PC-3 (cell line): ENCODE results near the gene PASK. TPM values are rescaled to one million over a fixed set of nuclear protein-coding genes. Genes with fewer than 3 reads are reported as not detected.
"Not testable (repeated sequence)": the region's sequence is repeated elsewhere in the genome, so short reads cannot be mapped to it uniquely, and the experiment has no call there.

Experiments
- ATAC-seq: fragments of 200-7000 bp; cut with Tn5 transposase; 2 replicates; pipeline ENCODE4 v1.9.1; 2020; ENCODE audit warnings: mild to moderate bottlenecking, moderate library complexity
- BruUV-seq: library from RNA; stranded (reverse); fragments of 400-500 nt; replicated peaks from 2 replicates; lab custom pipeline; 2021; lab: Mats Ljungman, UMichigan
- CTCF ChIA-PET: fragments of 300-600 bp; sonication (Branson Sonifier 250); formaldehyde crosslinking; loops from one replicate; lab custom pipeline; 2022; ENCODE audit warnings: antibody characterized with exemption; lab: Charles Lee
- POLR2A ChIA-PET: fragments of 300-600 bp; sonication (Branson Sonifier 250); formaldehyde crosslinking; loops from one replicate; lab custom pipeline; 2022; ENCODE audit warnings: antibody characterized with exemption; ENCODE audit not compliant: unreplicated experiment; lab: Charles Lee
- DNase-seq: peaks from one replicate; pipeline ENCODE4 v3.0.0-alpha.2; 2015
- H2AFZ ChIP-seq: fragments of 300-600 bp; sonication (generic); 2 replicates; pipeline ENCODE4 v1.6.0; 2016; ENCODE audit warnings: antibody characterized with exemption, low read length
- H3F3A ChIP-seq: fragments of 300-600 bp; sonication (generic); one replicate; pipeline ENCODE4 v1.6.0; 2017; ENCODE audit warnings: antibody characterized with exemption, low read length, control low read depth, mild to moderate bottlenecking; ENCODE audit not compliant: unreplicated experiment
- H3K27ac ChIP-seq: fragments of 300-600 bp; sonication (generic); 2 replicates; pipeline ENCODE4 v1.5.1; 2016; ENCODE audit warnings: mild to moderate bottlenecking, low read length
- H3K27me3 ChIP-seq: fragments of 300-600 bp; sonication (generic); 2 replicates; pipeline ENCODE4 v1.6.1; 2016; ENCODE audit warnings: low read length, mixed read lengths
- H3K36me3 ChIP-seq: fragments of 300-600 bp; sonication (generic); 2 replicates; pipeline ENCODE4 v1.6.1; 2016; ENCODE audit warnings: low read depth, mixed run types, low read length, mixed read lengths
- H3K4me1 ChIP-seq: fragments of 300-600 bp; sonication (generic); 2 replicates; pipeline ENCODE4 v1.5.1; 2016; ENCODE audit warnings: low read length; ENCODE audit not compliant: insufficient read depth
- H3K4me2 ChIP-seq: fragments of 300-600 bp; sonication (generic); 2 replicates; pipeline ENCODE4 v1.6.0; 2016; ENCODE audit warnings: low read length
- H3K4me3 ChIP-seq: fragments of 300-600 bp; sonication (generic); 2 replicates; pipeline ENCODE4 v1.5.1; 2016; ENCODE audit warnings: mild to moderate bottlenecking, low read length, mixed read lengths
- H3K79me2 ChIP-seq: fragments of 300-600 bp; sonication (generic); 2 replicates; pipeline ENCODE4 v1.6.1; 2017; ENCODE audit warnings: low read length, mixed read lengths
- H3K9ac ChIP-seq: fragments of 300-600 bp; sonication (generic); 2 replicates; pipeline ENCODE4 v1.6.0; 2016; ENCODE audit warnings: mild to moderate bottlenecking, low read length
- H3K9me2 ChIP-seq: fragments of 300-600 bp; sonication (generic); replicated peaks from 2 replicates; pipeline ENCODE4 v1.6.1; 2016; ENCODE audit warnings: mixed run types, low read length, mixed read lengths
- H3K9me3 ChIP-seq: fragments of 300-600 bp; sonication (generic); 2 replicates; pipeline ENCODE4 v1.6.1; 2016; ENCODE audit warnings: low read length, mixed read lengths
- H4K20me1 ChIP-seq: fragments of 300-600 bp; sonication (generic); 2 replicates; pipeline ENCODE4 v1.6.1; 2016; ENCODE audit warnings: low read length, mixed read lengths
- EZH2 ChIP-seq: fragments of 300-600 bp; sonication (generic); IDR thresholded peaks from one replicate; pipeline ENCODE4 v1.6.1; 2017; ENCODE audit warnings: antibody characterized with exemption, mild to moderate bottlenecking, low read length; ENCODE audit not compliant: unreplicated experiment
- EZH2phosphoT487 ChIP-seq: fragments of 300-600 bp; sonication (generic); IDR thresholded peaks from 2 replicates; pipeline ENCODE4 v1.6.1; 2018; ENCODE audit warnings: mild to moderate bottlenecking, antibody characterized with exemption, low read length, borderline replicate concordance
- intact Hi-C: fragments of 100-400 bp; cut with micrococcal nuclease; formaldehyde crosslinking; loops from 2 replicates; pipeline ENCODE4 v1.9.0; 2023
- total RNA-seq: library from RNA; depleted of rRNA; stranded (reverse); fragments of >200 nt; gene quantifications from 2 replicates; pipeline ENCODE4 v1.2.3, GENCODE V29; 2014
- TF ChIP-seq, protein P1 (sequence below): fragments of 300-600 bp; sonication (generic); conservative IDR thresholded peaks from 2 replicates; pipeline ENCODE4 v1.5.1; 2017; ENCODE audit warnings: antibody characterized with exemption, low read depth, mild to moderate bottlenecking, low read length

Gene PASK
- total RNA-seq, 1 experiment from 2014 or later: 4.1 TPM

DNA sequence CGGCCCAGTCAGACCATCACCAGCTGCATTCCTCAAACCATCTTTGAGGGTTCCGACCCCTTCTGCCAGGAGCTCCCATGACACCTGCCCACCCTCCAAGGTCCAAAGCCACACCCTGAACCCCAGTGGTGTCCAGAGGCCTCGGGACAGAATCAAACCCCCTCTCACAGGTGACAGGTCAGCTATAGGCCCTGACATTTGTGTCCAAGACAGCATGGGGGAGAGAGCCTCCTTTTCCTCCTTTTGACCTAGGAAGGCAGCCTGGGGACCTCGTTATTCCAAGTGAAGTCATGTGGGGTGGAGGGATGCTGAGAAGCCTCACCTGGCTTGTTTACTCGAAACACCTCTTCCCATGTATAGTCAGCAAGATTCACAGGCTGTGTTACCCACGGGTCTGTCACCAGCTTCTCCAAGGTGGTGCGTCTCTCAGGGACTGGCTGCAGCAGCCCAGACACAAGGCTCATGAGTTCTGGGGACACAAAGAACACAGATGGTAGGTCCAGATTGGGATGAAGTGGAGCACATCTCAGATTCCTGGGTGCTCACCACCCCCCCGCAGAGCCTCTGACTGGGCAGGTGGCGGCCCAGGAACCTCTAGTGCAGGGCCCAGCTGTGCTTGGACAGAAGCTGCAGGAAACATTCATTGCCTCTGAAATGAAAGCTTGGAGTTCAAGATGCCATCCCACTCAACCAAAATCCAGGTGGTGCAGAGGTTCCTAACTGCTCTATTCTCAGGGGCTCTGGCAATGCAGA, 42.1 kb downstream of the PASK start:
- H3K4me1 ChIP-seq: no peaks in the 10 kb centered on the region
- H2AFZ ChIP-seq: no peak overlapping the region
- no peak for ATAC-seq
- no peak overlapping the region for H3K4me3 ChIP-seq
- TF ChIP-seq, protein P1, sequence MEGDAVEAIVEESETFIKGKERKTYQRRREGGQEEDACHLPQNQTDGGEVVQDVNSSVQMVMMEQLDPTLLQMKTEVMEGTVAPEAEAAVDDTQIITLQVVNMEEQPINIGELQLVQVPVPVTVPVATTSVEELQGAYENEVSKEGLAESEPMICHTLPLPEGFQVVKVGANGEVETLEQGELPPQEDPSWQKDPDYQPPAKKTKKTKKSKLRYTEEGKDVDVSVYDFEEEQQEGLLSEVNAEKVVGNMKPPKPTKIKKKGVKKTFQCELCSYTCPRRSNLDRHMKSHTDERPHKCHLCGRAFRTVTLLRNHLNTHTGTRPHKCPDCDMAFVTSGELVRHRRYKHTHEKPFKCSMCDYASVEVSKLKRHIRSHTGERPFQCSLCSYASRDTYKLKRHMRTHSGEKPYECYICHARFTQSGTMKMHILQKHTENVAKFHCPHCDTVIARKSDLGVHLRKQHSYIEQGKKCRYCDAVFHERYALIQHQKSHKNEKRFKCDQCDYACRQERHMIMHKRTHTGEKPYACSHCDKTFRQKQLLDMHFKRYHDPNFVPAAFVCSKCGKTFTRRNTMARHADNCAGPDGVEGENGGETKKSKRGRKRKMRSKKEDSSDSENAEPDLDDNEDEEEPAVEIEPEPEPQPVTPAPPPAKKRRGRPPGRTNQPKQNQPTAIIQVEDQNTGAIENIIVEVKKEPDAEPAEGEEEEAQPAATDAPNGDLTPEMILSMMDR: no peak
- H3K27ac ChIP-seq: no peak overlapping the region
- CTCF ChIA-PET: no interaction called here
- H3K9ac ChIP-seq: no peak overlapping the region
- no peaks in the 10 kb centered on the region for H3K27me3 ChIP-seq
- H3K4me2 ChIP-seq: no peak overlapping the region
- BruUV-seq: no TSS peak
- DNase-seq: no peak
- H3K9me2 ChIP-seq: no peaks in the 10 kb centered on the region
- H3K9me3 ChIP-seq: no peaks in the 10 kb centered on the region
- H3F3A ChIP-seq: no peaks in the 10 kb centered on the region
- no peaks in the 10 kb centered on the region for H4K20me1 ChIP-seq
- POLR2A ChIA-PET: no interaction called here
- H3K36me3 ChIP-seq: no peaks in the 10 kb centered on the region
- intact Hi-C loops: no loop called here
- no peaks in the 10 kb centered on the region for H3K79me2 ChIP-seq

DNA sequence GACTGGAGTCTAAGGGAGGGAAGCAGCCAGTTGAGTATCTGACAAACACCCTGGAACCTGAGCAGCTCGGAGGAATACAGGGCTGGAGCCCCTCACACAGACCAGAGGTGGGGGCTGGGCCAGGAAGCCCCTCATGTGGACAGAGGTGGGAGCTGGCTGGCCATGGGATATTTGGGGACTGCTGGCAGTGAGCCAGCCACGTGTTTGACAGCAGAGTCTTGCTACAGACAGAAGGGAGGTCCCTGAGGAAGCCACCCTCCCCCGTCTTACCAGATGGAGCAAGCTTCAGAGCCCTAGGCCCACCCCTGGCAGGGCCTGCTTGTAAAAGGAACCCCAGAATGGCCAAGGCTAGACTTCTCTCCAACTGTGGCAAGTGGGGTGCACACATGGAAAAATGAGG, 43.6 kb downstream of the PASK start:
- BruUV-seq: no TSS peak
- POLR2A ChIA-PET: no interaction called here
- Histone ChIP-seq H3K36me3 (no peaks in the 10 kb centered on the region), H3K27me3 (no peaks in the 10 kb centered on the region), H3K9ac (no peak overlapping the region), H3K9me3 (no peaks in the 10 kb centered on the region), H3K4me1 (no peaks in the 10 kb centered on the region), H2AFZ (no peak overlapping the region), H3F3A (no peaks in the 10 kb centered on the region), H3K79me2 (peaks cover 11% of the 10 kb centered on the region), H3K27ac (no peak overlapping the region), H4K20me1 (no peaks in the 10 kb centered on the region), H3K4me2 (no peak overlapping the region), H3K9me2 (no peaks in the 10 kb centered on the region), H3K4me3 (no peak overlapping the region)
- intact Hi-C loops: no loop called here
- CTCF ChIA-PET: no interaction called here
- ATAC-seq (no peak), DNase-seq (no peak)
- no peak for TF ChIP-seq EZH2phosphoT487
- TF ChIP-seq EZH2: no peak
- TF ChIP-seq, protein P1: no peak

DNA sequence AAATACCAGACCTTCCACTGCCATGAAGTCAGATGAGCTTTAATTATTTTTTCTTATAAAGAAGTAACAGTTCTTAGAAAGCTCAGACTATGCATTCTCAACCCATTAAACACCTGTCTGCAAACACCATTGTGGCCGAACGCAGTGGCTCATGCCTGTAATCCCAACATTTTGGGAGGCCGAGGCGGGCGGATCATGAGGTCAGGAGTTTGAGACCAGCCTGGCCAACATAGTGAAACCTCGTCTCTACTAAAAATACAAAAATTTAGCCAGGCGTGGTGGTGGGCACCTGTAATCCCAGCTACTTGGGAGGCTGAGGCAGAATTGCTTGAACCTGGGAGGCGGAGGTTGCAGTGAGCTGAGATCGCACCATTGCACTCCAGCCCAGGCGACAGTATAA, 44.7 kb downstream of the PASK start:
- H3K27ac ChIP-seq, intact Hi-C loops, H3K9me3 ChIP-seq, H3K9ac ChIP-seq, H2AFZ ChIP-seq, H3K9me2 ChIP-seq, H3F3A ChIP-seq, ATAC-seq, H3K4me3 ChIP-seq, H3K4me2 ChIP-seq, CTCF ChIA-PET, H3K4me1 ChIP-seq, DNase-seq, BruUV-seq, POLR2A ChIA-PET, H3K27me3 ChIP-seq, H3K36me3 ChIP-seq, H4K20me1 ChIP-seq: not testable (repeated sequence)
- H3K79me2 ChIP-seq: peaks cover 13% of the 10 kb centered on the region
